NCI-H1092 treated with DMSO at 0.1 percent for 48 hours (cell line): Measurements from ENCODE around the gene ARMC7.
"Not testable (repeated sequence)": the region's sequence is repeated elsewhere in the genome, so short reads cannot be mapped to it uniquely, and the experiment has no call there.

ENCODE experiments used
- DNase-seq: peaks from one replicate; lab custom pipeline; 2025; lab: John Stamatoyannopoulos, UW

ARMC7 gene

DNA sequence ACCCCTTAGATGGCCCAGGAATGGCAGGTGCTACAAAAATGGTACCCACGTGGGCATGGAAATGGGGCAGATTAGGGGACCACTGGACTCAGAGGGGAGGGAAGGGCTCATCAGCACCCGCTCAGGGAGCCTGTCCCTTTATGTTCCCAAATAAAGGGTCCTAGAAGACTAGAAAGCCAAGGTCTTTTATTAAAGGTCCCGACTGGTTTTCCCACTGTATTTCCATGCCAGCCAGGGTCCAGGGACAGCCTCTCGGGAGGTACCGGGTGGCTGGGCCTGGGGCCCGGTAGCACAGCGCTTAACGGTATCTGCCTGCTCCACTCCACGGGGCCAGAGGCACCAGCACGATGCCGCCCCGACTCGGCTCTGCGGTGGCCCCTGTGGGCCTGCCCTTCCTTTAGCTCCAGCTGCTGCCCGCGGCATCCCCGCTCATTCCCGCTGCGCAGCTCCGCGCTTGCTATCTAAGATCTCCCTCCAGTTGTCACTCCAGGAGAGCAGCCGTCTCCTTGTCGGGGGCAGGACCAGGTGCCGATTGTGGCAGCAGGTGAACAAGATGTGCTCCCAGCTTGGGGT lies 20.4 kb downstream of the ARMC7 start:
- no peak for DNase-seq

DNA sequence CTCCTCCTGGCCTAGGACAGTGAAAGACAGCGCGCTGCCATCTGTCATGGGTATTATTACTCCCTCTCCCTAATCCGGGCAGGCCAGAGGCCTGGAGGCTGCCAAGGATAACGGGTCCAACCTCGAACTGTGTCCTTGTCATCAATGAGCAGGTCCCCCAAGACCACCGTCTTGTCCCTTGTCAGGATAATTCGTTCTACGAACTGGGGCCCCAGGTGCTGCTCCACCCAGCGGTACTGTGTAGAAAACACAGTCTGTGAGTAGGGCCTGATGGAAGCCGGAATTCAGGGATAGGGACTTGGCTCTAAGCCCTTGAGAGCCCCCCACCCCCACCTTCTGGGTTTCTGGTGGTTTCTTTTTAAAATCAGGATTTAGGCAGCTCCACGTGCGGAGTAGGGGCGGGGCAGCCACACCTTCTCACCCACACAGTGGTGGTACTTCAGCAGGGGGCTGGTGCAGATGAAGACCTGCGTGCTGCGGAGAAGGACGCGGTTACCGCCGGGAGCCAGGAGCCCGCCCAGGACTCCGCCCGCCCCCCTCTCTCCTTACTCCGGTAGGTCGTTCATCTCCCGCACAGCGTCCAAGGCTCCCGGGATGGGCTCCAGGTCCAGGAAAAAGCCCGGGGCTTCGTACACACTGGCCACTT lies 21.0 kb downstream of the ARMC7 start:
- DNase-seq: peak; percentile 74

DNA sequence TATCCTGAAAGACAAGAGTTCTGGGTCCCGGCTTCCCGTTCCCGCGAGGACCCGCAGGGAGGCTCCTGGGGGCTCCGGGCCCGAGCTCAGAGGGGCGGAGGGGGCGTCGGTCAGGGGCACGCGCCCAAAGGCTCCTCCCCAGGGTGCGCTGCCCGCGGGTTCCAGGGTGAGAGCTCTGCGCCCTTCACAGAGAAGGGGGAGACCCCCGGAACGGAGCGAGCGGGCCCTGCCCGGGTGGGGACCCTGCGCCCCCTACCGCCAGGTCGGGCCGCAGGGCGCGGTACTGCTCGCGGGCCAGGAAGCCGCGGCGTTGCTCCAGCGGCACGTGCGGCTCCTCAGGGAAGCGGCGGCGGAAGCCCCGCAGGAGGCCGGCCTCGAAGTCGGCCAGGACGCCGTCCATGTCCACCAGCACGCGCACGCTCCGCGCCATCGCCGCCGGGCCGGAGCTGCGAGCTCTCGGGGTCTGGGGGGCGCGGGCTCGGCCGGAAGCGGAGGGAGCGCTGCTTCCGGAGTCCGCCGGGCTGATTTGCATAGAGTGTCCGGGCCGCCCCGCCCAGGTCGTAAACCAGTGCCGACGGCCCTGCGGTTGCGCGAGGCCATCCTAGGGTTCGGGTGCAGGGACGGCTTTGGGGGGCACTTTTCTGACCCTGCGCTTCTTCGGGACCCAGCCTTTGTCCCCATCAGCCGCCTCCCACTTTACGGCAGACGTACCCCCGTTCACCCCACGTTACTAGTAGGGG lies 21.7 kb downstream of the ARMC7 start, which contains the start of gene NT5C:
Gene NT5C, minus strand, starts transcription at position 465 of the 740 bp plus-strand sequence. Its CDS starts 35 bp downstream, at position 430.
- DNase-seq: peak; percentile 78

DNA sequence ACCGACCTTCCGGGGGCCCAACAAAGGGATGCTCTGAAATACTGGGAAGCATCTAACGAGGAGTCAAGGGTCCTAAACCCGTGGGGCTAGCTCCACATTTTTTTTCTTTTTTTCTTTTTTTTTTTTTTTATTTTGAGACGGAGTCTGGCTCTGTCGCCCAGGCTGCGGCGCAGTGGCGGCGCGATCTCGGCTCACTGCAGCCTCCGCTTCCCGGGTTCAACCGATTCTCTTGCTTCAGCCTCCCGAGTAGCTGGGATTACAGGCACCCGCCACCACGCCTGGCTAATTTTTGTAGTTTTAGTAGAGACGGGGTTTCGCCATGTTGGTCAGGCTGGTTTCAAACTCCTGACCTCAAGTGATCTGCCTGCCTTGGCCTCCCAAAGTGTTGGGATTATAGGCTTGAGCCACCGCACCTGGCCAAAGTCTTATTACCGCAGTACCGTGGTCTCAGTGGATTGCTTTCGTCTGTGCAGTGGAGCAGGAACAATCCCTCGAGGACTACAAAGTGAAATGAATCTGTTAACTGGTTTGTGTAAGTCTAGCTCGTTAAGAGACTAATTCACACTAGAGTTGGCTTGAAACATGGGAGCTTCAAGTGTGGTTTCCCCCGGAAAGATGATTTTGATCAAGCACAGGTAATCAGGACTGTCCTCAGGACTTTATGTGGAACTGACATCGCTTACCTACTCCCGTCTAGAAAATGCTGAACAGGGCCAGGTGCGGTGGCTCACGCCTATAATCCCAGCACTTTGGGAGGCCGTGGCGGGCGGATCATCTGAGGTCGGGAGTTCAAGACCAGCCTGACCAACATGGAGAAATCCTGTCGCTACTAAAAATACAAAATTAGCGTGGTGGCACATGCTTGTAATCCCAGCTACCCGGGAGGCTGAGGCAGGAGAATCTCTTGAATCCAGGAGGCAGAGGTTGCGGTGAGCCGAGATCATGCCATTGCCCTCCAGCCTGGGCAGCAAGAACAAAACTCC lies 22.5 kb downstream of the ARMC7 start:
- not testable (repeated sequence) for DNase-seq

DNA sequence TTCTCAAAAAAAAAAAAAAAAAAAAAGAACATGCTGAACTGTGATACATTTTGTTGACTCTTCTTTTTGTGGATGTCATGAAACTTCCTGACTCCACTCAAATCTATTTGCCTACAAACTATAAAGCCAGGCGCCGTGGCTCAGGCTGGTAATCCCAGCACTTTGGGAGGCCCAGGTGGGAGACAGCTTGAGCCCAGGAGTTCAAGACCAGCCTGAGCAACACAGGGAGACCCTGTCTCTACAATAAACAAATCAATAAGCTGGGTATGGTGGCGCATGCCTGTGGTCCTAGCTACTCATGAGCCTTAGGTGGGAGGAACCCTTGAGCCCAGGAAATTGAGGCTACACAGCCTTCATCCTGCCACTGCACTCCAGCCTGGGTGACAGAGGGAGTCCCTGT lies 23.2 kb downstream of the ARMC7 start:
- DNase-seq: no peak

DNA sequence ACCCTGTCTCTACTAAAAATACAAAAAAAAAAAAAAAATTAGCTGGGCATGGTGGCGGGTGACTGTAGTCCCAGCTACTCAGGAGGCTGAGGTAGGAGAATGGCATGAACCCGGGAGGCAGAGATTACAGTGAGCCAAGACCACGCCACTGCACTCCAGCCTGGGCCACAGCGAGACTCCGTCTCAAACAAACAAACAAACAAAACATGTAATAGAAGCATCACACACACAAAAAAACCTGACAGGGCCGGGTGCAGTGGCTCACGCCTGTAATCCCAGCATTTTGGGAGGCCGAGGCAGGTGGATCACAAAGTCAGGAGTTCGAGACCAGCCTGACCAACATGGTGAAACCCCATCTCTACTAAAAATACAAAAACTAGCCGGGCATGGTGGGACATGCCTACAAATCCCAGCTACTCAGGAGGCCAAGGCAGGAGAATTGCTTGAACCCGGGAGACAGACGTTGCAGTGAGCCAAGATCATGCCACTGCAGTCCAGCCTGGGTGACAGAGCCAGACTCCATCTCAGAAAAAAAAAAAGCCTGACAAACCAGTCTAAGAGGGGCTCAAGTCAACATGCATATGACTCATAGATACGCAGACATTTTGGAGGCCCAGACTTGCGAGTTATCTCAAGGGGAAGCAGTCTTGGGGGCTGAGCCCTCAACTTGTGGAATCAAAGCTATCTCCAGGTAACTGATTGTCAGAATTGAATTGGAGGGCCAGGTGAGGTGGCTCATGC lies 24.0 kb downstream of the ARMC7 start:
- not testable (repeated sequence) for DNase-seq

DNA sequence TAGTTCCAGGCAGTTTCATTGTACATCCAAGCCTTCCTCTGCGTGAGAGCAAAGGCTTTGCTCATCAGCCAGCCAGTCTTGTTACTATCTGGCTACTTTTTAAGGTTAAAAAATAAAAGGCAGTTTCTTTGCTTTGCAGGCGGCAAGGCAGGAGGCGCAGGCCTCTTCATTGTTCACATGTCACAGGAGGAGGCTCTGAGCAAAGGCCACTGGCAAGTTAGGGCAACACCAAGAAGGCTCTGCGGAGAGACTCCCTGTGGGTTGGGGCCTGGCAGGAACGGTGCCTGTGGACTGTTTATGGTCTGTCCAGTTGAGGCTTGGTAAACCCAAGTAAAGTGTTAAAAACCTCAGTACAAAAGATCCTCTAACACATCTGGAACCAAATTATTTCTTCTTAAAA lies 25.7 kb downstream of the ARMC7 start:
- no peak for DNase-seq

DNA sequence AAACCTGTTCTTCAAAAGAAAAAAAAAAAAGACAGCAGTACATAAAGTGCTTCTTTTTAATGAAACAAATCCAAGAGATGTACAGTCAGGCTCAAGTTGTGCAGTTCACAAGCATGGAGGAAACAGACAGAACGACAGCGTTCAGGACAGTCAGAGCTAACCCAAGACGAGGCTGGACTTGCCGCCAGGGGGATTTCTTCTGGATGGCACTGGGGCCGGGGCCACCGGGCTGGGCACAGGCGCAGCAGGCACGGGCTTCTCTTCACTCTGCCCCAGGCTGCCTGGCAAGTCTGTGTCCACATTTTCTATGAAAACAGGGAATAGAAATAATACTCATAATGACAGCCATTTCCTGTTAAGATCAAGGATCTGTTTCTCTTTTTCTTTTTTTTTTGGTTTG lies 26.2 kb downstream of the ARMC7 start:
- DNase-seq: no peak

DNA sequence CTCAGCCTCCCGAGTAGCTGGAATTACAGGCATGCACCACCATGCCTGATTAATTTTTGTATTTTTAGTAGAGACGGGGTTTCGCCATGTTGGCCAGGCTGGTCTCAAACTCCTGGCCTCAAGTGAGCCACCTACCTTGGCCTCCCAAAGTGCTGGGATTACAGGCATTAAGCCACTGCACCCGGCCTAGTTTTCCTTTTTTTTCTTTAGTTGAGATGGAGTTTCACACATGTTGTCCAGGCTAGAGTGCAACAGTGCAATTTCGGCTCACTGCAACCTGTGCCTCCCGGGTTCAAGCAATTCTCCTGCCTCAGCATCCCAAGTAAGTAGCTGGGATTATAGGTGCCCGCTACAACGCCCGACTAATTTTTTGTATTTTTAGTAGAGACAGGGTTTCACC lies 28.0 kb downstream of the ARMC7 start:
- DNase-seq: not testable (repeated sequence)

DNA sequence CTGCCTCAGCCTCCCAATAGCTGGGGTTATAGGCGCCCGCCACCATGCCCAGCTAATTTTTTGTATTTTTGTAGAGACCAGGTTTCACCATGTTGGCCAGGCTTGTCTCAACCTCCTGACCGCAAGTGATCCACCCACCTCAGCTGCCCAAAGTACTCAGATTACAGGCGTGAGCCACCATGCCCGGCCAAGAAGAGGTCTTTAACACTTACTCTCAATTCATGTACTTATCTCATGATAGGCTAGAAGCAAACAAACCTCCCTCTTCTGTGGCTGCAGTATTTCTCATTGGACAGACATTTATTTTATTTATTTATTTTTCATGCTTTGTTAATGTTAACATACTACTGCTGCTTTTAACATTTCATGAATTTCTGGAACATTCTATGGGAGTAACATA lies 28.8 kb downstream of the ARMC7 start:
- DNase-seq: no peak

DNA sequence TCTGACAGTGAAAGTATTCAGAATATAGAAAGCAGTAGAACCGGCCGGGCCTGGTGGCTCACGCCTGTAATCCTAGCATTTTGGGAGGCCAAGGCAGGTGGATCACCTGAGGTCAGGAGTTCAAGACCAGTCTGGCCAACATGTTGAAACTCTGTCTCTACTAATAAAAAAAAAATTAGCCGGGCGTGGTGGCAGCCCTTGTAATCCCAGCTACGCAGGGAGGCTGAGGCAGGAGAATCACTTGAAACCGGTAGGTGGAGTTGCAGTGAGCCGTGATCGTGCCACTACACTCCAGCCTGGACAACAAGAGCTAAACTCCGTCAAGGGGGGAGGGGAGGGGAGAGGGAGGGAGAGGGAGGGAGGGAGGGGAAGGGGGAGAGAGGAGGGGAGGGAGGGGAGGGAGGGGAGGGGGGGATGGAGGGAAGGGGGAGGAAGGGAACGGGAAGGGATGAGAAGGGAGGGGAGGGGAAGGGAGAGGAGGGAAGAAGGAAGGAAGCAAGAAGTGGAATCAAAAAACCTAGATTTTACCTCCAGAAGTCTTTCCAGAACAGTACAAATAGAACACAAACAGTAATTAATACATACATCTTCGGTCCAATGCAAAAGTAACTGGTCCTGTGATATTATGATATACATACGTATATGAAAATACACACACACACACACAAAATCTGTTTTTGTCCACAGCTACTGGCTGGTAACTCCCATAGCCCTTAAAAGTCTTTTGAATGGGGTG lies 32.6 kb downstream of the ARMC7 start:
- no peak for DNase-seq

DNA sequence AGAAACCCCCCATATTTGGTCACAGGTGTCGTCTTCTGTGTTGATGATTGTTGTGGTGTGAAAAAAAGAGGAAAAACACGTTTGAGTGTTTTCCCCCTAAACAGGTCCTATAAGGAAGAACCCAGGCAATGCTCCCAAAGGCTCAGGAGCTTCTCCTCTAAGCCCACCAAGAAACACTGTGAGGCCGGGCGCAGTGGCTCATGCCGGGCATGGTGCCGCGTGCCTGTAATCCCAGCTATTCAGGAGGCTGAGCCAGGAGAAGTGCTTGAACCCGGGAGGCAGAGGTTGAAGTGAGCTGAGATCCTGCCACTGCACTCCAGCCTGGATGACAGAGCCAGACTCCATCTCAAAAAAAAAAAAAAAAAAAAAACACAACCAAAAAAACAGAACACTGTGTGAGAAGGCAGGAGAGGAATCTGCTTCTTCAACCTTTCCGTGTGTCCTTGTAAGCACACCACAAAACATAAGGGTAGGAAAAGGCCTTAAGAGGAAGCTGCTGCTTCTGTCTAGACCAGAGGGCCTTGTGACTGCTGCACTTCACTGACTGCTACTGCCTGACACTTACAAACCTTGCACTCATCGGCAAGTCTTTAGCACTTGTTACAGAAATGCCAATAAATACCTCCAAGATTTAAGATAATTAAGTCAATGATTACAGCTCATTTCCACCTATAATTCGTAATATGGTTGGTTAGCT lies 35.2 kb downstream of the ARMC7 start:
- DNase-seq: no peak

DNA sequence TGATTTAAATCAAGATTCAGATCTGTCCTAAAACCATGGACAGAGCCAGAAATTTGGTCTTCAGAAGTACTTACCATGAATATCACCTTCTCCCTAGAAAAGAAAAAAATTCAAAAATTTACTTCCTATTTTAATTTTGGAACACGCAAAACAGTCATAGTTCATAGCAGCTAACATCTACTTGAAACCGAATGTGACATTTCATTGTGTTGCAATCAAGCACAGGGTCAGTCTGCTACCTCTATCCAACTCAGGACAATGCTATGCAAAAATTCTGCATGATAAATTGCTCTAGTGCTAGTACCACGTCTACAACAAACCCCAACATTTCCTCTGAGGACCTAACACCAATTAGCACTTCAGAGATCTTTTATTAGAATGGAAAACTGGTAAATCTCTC lies 36.8 kb downstream of the ARMC7 start:
- DNase-seq: no peak

DNA sequence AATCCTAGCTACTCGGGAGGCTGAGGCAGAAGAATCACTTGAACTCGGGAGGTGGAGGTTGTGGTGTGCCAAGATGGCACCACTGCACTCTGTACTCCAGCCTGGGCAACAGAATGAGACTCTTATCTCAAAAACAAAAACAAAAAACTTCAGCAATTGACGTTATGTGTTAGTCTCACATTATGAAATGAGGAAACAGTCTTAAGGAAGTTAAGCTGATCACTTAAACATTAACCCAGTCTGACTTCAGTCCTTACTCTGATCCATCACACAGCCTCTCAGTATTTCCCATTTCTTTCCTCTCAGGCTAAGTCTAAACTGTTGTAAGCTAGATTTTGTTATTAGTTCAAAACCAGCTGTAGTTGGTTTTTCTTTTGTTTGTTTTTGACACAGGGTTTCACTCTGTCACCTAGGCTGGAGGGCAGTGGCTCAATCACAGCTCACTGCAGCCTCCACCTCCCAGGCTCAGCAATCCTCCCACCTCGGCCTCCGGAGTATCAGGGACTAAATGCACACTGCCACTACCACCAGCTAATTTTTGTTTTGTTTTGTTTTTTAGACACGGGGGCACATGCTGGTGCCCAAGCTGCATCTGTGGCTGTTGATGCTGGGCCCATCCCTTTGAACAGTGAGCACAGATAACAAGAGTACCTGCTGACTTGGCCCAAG lies 38.2 kb downstream of the ARMC7 start:
- DNase-seq: no peak

DNA sequence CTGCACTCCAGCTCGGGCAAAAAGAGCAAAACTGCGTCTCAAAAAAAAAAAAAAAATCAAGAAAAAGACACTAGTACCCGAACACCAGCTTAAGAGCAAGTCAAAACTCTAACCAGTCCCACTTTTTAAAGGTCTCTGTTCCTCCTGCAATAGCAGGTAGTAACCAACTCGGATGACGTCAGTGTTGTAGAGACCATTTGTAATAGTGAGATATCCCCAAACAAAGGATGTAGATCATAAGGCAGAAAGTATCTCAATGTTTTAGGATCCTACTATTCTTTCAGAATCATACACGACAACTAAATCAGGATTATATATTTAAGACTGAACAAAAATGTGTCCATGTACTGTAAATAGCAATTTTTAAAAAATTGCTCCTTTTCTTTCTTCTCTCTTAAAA lies 42.2 kb downstream of the ARMC7 start:
- peak; percentile 4 for DNase-seq

DNA sequence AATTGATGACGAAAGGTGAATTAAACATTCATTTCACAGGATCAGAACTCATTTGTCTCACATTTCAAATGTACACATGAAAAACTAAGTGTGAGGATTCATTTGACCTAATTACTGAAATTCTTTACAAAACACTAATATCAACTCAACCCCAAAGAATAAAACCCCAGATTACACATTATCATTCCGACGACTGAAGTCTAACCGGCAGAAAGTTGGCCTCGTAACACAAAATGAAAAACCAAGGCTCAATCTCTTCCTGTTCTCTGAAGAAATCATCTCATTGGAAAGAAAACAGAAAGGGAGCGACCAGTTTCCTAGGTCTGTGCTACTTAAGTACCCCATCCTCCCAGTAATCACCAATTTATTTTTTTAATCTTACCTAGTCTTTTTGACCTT lies 42.8 kb downstream of the ARMC7 start:
- DNase-seq: no peak

DNA sequence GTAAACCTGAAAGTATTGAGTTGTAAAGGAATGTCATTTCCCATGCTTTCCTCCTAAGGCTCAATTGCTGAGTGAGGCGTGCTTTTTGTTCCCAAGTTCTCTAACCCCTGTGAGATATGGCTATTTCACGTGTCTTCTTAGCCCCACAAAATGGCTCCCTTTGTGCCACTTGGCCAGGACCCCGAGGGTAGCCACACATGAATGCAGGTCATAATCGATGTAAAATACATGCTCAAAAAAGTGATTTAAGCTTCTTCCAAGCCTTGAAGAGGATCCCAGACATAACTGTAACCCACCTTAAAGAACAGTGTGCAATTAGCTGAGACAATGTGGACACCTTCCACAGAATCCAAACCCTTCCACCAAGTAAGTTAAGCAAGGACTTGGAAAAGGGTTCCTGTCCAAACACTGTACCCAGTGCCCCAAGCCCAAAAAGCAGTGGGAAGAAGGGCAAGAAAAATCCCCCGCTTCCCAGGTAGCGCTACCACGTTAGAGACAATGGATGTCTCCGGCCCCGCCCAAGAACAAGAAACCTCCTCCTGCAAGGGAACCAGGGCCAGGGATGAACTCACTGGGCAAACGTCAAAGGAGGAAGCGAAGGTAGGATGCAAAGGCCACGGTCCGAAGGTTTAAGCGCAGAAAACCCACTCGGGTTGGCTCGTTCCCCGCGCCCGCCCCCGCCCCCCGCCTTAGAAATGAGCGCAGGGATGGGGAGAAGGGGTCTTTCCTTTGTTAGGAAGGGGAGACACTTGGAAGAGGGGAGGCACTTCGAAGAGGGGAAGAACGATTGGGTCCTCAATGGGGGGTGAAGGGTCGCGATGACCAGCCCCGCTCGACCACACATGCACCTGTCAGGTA lies 43.4 kb downstream of the ARMC7 start:
- peak; percentile 66 for DNase-seq

DNA sequence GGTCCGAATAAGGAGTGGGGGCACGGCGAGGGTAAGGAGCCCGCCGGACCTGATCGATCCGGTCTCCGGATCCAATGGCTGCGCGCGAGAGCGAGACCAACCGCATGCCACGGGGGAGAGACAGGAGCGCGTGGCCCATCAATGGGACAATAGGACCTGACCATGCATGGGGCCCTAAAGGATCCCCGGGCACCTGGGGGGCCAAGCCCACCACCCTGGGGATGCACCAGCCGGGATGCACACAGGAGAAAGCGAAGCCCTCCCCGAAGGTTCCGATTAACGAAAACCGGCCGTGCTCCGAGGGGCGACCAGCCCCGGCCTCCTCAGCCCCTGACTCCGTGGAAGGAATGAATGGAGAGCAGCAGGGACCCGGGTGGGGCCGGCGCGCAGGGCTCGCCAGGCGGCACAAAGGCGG lies 44.0 kb downstream of the ARMC7 start:
- DNase-seq: peak; percentile 65
